HFF-Myc (cell line): ENCODE results near the gene MNS1.

Source experiments
- DNase-seq: peaks from one replicate; pipeline ENCODE4 v3.0.0-alpha.2; 2011; ENCODE audit warnings: low read depth; ENCODE audit errors: extremely low read depth
- H3K4me3 ChIP-seq: replicated peaks from 2 replicates; pipeline ENCODE4 v1.5.1; 2011; ENCODE audit warnings: low read depth, mild to moderate bottlenecking, control low read depth, low read length
- TF ChIP-seq, protein P1 (sequence below): IDR thresholded peaks from 2 replicates; pipeline ENCODE4 v1.5.1; 2012; ENCODE audit warnings: mild to moderate bottlenecking, low read depth, low read length, control low read depth; ENCODE audit errors: missing control alignments

The MNS1 gene

DNA sequence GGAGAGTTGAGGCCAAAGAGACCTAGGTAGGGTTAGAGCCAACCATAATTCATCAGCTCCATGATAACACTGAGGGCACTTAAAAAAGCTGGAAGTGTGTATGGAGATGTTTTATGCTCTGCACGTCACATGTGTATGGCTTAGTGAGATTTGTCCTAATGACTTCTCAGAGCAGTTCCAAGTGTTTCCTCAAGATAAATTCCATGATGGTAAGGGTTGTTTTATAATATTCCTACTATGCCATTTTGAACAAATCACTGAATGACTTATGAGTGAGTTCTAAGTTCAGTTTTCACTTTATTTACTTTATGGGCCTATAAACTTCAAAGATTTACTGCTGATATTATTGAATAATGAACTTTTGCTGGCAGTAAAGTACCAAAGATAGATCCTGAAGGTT lies 71.7 kb downstream of the MNS1 start:
- DNase-seq, result no peak
- TF ChIP-seq, protein P1, sequence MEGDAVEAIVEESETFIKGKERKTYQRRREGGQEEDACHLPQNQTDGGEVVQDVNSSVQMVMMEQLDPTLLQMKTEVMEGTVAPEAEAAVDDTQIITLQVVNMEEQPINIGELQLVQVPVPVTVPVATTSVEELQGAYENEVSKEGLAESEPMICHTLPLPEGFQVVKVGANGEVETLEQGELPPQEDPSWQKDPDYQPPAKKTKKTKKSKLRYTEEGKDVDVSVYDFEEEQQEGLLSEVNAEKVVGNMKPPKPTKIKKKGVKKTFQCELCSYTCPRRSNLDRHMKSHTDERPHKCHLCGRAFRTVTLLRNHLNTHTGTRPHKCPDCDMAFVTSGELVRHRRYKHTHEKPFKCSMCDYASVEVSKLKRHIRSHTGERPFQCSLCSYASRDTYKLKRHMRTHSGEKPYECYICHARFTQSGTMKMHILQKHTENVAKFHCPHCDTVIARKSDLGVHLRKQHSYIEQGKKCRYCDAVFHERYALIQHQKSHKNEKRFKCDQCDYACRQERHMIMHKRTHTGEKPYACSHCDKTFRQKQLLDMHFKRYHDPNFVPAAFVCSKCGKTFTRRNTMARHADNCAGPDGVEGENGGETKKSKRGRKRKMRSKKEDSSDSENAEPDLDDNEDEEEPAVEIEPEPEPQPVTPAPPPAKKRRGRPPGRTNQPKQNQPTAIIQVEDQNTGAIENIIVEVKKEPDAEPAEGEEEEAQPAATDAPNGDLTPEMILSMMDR, result no peak
- no peak overlapping the region for H3K4me3 ChIP-seq

DNA sequence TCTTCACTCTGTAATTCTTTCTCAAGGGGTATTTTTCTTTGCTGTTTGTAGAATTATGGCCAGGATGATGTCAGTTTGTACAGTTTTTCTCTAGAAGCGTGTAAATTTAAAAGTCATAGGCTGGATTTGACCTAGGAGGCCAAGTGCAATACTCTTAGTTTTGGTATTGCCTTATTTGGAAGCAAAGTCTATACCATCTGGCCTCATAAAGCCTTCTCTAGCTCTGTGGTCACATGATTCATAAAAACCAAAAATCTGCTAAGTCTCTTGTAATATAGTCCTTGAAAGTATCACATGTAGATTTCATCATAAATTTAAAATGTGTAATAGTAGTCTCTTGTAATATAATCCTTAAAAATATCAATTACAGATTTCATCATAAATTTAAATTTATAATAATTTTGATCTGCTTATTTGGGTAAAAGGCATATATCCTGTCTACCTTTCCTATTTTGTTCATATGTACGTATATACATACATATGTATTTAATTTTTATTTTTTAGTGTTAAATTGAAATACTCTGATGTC lies 74.1 kb downstream of the MNS1 start:
- DNase-seq, result peak; percentile 37
- H3K4me3 ChIP-seq, result no peak overlapping the region
- TF ChIP-seq, protein P1, result no peak

DNA sequence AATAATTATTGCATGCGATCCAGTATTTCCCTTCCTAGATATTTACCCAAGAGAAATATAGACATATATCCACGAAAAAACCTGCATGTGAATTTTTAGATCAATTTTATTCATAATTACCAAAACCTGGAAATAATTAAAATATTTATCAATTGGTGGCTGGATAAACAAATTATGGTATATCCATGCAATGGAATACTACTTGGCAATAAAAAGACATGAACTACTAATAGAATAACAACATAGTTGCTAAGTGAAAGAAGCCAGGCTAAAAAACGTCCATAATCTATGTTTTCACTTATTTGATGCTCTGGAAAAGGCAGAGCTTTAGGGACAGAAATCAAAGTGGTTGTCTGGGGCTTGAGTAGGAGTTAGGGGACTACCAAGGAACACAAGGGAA lies 79.0 kb downstream of the MNS1 start:
- no peak overlapping the region for H3K4me3 ChIP-seq
- DNase-seq, result no peak
- TF ChIP-seq, protein P1, result no peak

DNA sequence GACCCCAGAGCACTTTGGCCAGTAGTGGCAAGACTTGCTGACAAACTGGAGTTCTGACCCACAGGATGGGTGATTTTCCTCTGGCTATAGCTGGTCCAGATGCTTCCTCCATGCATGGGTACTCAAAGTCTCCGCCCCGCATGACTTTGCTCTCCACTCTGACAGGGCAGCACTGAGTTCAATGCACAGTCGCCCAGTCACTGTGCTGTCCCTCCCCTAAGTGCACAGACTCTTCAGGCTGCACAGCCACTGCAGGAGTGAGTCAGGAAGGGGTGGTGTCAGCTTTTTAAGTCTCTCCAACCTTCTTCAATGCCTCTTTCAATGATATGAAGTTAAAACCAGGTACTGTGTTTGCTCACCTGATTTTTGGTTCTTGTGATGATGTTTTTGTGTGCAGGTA lies 81.9 kb downstream of the MNS1 start:
- TF ChIP-seq, protein P1, result no peak
- DNase-seq, result no peak
- H3K4me3 ChIP-seq, result no peak overlapping the region
